GM12878 (cell line): ENCODE measurements around the gene KCNC2.

Source experiments
- ASH2L ChIP-seq: fragments of 300-600, 200-600 bp; sonication (generic); IDR thresholded peaks from 2 replicates; pipeline ENCODE4 v1.6.1; 2017; ENCODE audit warnings: low read depth, mild to moderate bottlenecking, borderline replicate concordance
- ESRRA ChIP-seq: IDR thresholded peaks from 2 replicates; pipeline ENCODE4 v1.6.1; 2012; ENCODE audit warnings: mild to moderate bottlenecking, low read length, improper control_type of control experiment
- EZH2 ChIP-seq: IDR thresholded peaks from 2 replicates; pipeline ENCODE4 v1.6.1; 2012; ENCODE audit warnings: low read depth, mild to moderate bottlenecking, control low read depth, inconsistent platforms, low read length, borderline replicate concordance; ENCODE audit not compliant: control insufficient read depth
- POLR2AphosphoS5 ChIP-seq: IDR thresholded peaks from 2 replicates; pipeline ENCODE4 v1.6.1; 2011; ENCODE audit warnings: mild to moderate bottlenecking, low read length, inconsistent platforms
- ZNF24 ChIP-seq: fragments of 450-650 bp; IDR thresholded peaks from 2 replicates; pipeline ENCODE4 v1.6.1; 2017; ENCODE audit warnings: antibody characterized with exemption, mild to moderate bottlenecking
- TF ChIP-seq, protein P1 (sequence below), 3 experiments: IDR thresholded peaks in 2 of 3; conservative IDR thresholded peaks in 1 of 3; 2 replicates each; pipeline ENCODE4 v1.5.1; 2011; ENCODE audit warnings: low read depth in 3 of 3, low read length in 3 of 3, mild to moderate bottlenecking in 3 of 3, control low read depth in 2 of 3, moderate library complexity in 2 of 3, inconsistent platforms in 1 of 3, mixed read lengths in 1 of 3; ENCODE audit not compliant: control insufficient read depth in 2 of 3, insufficient read depth in 1 of 3; ENCODE audit errors: extremely low read depth in 1 of 3

DNA sequence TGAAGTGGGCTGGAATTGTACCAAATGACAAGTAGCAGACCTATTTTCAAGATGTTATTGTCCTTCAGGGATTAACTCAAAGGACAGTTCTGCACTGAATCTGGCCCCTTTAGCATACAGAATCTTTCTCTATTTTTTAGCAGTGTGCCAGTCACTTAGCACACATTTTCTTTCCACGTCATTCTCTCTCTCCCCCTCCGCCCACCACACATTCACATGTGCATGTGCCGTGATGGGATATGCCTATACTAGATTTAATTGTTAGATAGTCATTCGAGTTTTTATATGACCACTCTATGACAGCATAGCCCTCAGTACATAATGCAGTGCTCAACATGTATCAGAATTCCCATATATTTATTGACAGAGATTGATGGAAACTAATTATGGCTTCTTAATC is 129.1 kb downstream of the KCNC2 start:
- TF ChIP-seq, protein P1, sequence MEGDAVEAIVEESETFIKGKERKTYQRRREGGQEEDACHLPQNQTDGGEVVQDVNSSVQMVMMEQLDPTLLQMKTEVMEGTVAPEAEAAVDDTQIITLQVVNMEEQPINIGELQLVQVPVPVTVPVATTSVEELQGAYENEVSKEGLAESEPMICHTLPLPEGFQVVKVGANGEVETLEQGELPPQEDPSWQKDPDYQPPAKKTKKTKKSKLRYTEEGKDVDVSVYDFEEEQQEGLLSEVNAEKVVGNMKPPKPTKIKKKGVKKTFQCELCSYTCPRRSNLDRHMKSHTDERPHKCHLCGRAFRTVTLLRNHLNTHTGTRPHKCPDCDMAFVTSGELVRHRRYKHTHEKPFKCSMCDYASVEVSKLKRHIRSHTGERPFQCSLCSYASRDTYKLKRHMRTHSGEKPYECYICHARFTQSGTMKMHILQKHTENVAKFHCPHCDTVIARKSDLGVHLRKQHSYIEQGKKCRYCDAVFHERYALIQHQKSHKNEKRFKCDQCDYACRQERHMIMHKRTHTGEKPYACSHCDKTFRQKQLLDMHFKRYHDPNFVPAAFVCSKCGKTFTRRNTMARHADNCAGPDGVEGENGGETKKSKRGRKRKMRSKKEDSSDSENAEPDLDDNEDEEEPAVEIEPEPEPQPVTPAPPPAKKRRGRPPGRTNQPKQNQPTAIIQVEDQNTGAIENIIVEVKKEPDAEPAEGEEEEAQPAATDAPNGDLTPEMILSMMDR (IDR thresholded peaks at IDR 0.05 in 2 of 3, conservative IDR thresholded peaks at IDR 0.05 in 1 of 3; ENCODE audit: control insufficient read depth in 2 of 3, extremely low read depth in 1 of 3, insufficient read depth in 1 of 3, low read depth in 3 of 3, low read length in 3 of 3): no peak
- TF ChIP-seq POLR2AphosphoS5: no peak
- TF ChIP-seq ASH2L: no peak
- no peak for TF ChIP-seq EZH2
- TF ChIP-seq ESRRA: no peak
- no peak for TF ChIP-seq ZNF24
